HEK293 (cell line): ENCODE results near the gene TMEM185B.

ENCODE experiments used
- CTCF ChIA-PET: fragments of 350-600 bp; formaldehyde crosslinking; extraction: SDS; loops from one replicate; lab custom pipeline; 2021; ENCODE audit warnings: antibody characterized with exemption; lab: Yijun Ruan, JAX
- POLR2A ChIA-PET: fragments of 300-600 bp; formaldehyde crosslinking; extraction: SDS; loops from one replicate; lab custom pipeline; 2020; ENCODE audit warnings: antibody characterized with exemption, inconsistent platforms; lab: Yijun Ruan, JAX
- H3K27ac ChIP-seq: fragments of 200-500 bp; sonication (Bioruptor generic); 2 replicates; pipeline ENCODE4 v1.5.1; 2014; ENCODE audit warnings: low read depth, low read length, control low read depth, inconsistent platforms; ENCODE audit errors: extremely low read depth
- H3K36me3 ChIP-seq, 2 experiments: fragments of 200-500 bp in 1 of 2; sonication (Bioruptor generic) in 1 of 2; 1 replicate in 1 of 2; 2 replicates in 1 of 2; pipeline ENCODE4 v1.5.1; 2014 to 2017; ENCODE audit warnings: inconsistent platforms in 2 of 2, low read length in 2 of 2; ENCODE audit not compliant: control insufficient read depth in 2 of 2, insufficient read depth in 1 of 2
- H3K4me1 ChIP-seq: fragments of 200-500 bp; sonication (Bioruptor generic); 2 replicates; pipeline ENCODE4 v1.5.1; 2014; ENCODE audit warnings: mild to moderate bottlenecking, low read length, inconsistent platforms; ENCODE audit not compliant: control insufficient read depth, insufficient read depth
- H3K4me3 ChIP-seq: 2 replicates; pipeline ENCODE4 v1.5.1; 2011; ENCODE audit warnings: low read depth, mild to moderate bottlenecking, control low read depth, low read length, moderate library complexity
- H3K9me3 ChIP-seq: fragments of 200-500 bp; sonication (Bioruptor generic); 2 replicates; pipeline ENCODE4 v1.5.1; 2014; ENCODE audit warnings: low read depth, low read length, inconsistent platforms; ENCODE audit not compliant: control insufficient read depth, insufficient read depth
- AEBP2 ChIP-seq: fragments of 450-650 bp; formaldehyde crosslinking; IDR thresholded peaks from 2 replicates; pipeline ENCODE4 v1.5.1; 2016; ENCODE audit warnings: missing biosample characterization, missing genetic modification characterization, borderline replicate concordance
- BCL11B ChIP-seq: fragments of 450-650 bp; formaldehyde crosslinking; IDR thresholded peaks from 2 replicates; pipeline ENCODE4 v1.5.1; 2016; ENCODE audit warnings: low read depth, missing biosample characterization, missing genetic modification characterization
- FEZF1 ChIP-seq: fragments of 450-650 bp; formaldehyde crosslinking; IDR thresholded peaks from 2 replicates; pipeline ENCODE4 v1.5.1; 2016; ENCODE audit warnings: missing biosample characterization, missing genetic modification characterization
- GFI1B ChIP-seq: fragments of 450-650 bp; formaldehyde crosslinking; IDR thresholded peaks from 2 replicates; pipeline ENCODE4 v1.5.1; 2016; ENCODE audit warnings: missing biosample characterization, missing genetic modification characterization
- MZF1 ChIP-seq: fragments of 450-650 bp; formaldehyde crosslinking; IDR thresholded peaks from 2 replicates; pipeline ENCODE4 v1.5.1; 2017; ENCODE audit warnings: missing biosample characterization, missing genetic modification characterization, borderline replicate concordance
- PRDM4 ChIP-seq: fragments of 450-650 bp; formaldehyde crosslinking; IDR thresholded peaks from 2 replicates; pipeline ENCODE4 v1.5.1; 2017; ENCODE audit warnings: missing biosample characterization, missing genetic modification characterization
- ZNF10 ChIP-seq: fragments of 450-650 bp; formaldehyde crosslinking; IDR thresholded peaks from 2 replicates; pipeline ENCODE4 v1.5.1; 2017; ENCODE audit warnings: missing biosample characterization, missing genetic modification characterization
- ZNF148 ChIP-seq: fragments of 450-650 bp; formaldehyde crosslinking; IDR thresholded peaks from 2 replicates; pipeline ENCODE4 v1.5.0; 2017; ENCODE audit warnings: missing biosample characterization, missing genetic modification characterization, borderline replicate concordance
- ZNF184 ChIP-seq: fragments of 450-650 bp; IDR thresholded peaks from 2 replicates; pipeline ENCODE4 v1.5.1; 2018; ENCODE audit warnings: missing biosample characterization, mild to moderate bottlenecking, missing genetic modification characterization
- ZNF26 ChIP-seq: fragments of 450-650 bp; formaldehyde crosslinking; IDR thresholded peaks from 2 replicates; pipeline ENCODE4 v1.5.1; 2016; ENCODE audit warnings: missing biosample characterization, missing genetic modification characterization
- ZNF280D ChIP-seq: fragments of 450-650 bp; formaldehyde crosslinking; IDR thresholded peaks from 2 replicates; pipeline ENCODE4 v1.5.1; 2016; ENCODE audit warnings: missing biosample characterization, missing genetic modification characterization
- ZNF391 ChIP-seq: fragments of 450-650 bp; formaldehyde crosslinking; IDR thresholded peaks from 2 replicates; pipeline ENCODE4 v1.5.1; 2016; ENCODE audit warnings: low read depth, missing biosample characterization, missing genetic modification characterization, borderline replicate concordance
- ZNF473 ChIP-seq: fragments of 450-650 bp; formaldehyde crosslinking; IDR thresholded peaks from 2 replicates; pipeline ENCODE4 v1.5.1; 2017; ENCODE audit warnings: missing biosample characterization, missing genetic modification characterization
- ZNF560 ChIP-seq: fragments of 450-650 bp; formaldehyde crosslinking; IDR thresholded peaks from 2 replicates; pipeline ENCODE4 v1.5.1; 2017; ENCODE audit warnings: missing biosample characterization, missing genetic modification characterization, borderline replicate concordance
- ZSCAN23 ChIP-seq: fragments of 450-650 bp; formaldehyde crosslinking; IDR thresholded peaks from 2 replicates; pipeline ENCODE4 v1.5.1; 2016; ENCODE audit warnings: missing biosample characterization, missing genetic modification characterization

The TMEM185B gene

GRCh38 chr2:120269816-120270215 lies 46.6 kb upstream of the TMEM185B start (continued):
- TF ChIP-seq PRDM4 = no peak
- TF ChIP-seq GFI1B = no peak

GRCh38 chr2:120269076-120269744 lies 46.0 kb upstream of the TMEM185B start:
- no peaks in the 10 kb centered on the region for H3K36me3 ChIP-seq
- POLR2A ChIA-PET = interaction anchor here (0.6 kb wide), 1 partner anchor 21 kb away, joined by 3 read pairs; no protein-coding TSS in a partner anchor
- CTCF ChIA-PET = no interaction called here
- H3K27ac ChIP-seq = no peak overlapping the region
- H3K4me3 ChIP-seq = no peak overlapping the region
- no peaks in the 10 kb centered on the region for H3K9me3 ChIP-seq
- no peaks in the 10 kb centered on the region for H3K4me1 ChIP-seq
- TF ChIP-seq ZNF184 = no peak
- no peak for TF ChIP-seq ZNF280D (tag by site-specific recombination)
- no peak for TF ChIP-seq BCL11B (tag by site-specific recombination)
- TF ChIP-seq ZNF26 = no peak
- no peak for TF ChIP-seq ZNF391
- TF ChIP-seq ZNF10 (tag by site-specific recombination) = no peak
- TF ChIP-seq, all 188 proteins: peak for 0

- ChIA-PET CTCF (interaction anchor here (0.8 kb wide), 1 partner anchor 15 kb away, joined by 3 read pairs; the partner anchor contains the start of gene RALB), POLR2A (no interaction called here)
- H3K9me3 ChIP-seq = no peaks in the 10 kb centered on the region
- no peaks in the 10 kb centered on the region for H3K4me1 ChIP-seq
- no peak overlapping the region for H3K27ac ChIP-seq
- H3K4me3 ChIP-seq = no peak overlapping the region
- TF ChIP-seq MZF1 (tag by site-specific recombination) (no peak), ZNF148 (tag by site-specific recombination) (no peak), ZNF473 (tag by site-specific recombination) (no peak), AEBP2 (tag by site-specific recombination) (no peak), FEZF1 (no peak), ZNF560 (tag by site-specific recombination) (no peak), ZSCAN23 (tag by site-specific recombination) (no peak)
- no peaks in the 10 kb centered on the region for H3K36me3 ChIP-seq
These were observed 44.1 kb upstream of the TMEM185B start for GRCh38 chr2:120267348-120267747.
